ENCODE measurements around the gene FGFR3. TPM values are rescaled to one million over a fixed set of nuclear protein-coding genes. Genes with fewer than 3 reads are reported as not detected.

The FGFR3 gene
- total RNA-seq, 1 donor from 2014 or later: 30.9 TPM

DNA sequence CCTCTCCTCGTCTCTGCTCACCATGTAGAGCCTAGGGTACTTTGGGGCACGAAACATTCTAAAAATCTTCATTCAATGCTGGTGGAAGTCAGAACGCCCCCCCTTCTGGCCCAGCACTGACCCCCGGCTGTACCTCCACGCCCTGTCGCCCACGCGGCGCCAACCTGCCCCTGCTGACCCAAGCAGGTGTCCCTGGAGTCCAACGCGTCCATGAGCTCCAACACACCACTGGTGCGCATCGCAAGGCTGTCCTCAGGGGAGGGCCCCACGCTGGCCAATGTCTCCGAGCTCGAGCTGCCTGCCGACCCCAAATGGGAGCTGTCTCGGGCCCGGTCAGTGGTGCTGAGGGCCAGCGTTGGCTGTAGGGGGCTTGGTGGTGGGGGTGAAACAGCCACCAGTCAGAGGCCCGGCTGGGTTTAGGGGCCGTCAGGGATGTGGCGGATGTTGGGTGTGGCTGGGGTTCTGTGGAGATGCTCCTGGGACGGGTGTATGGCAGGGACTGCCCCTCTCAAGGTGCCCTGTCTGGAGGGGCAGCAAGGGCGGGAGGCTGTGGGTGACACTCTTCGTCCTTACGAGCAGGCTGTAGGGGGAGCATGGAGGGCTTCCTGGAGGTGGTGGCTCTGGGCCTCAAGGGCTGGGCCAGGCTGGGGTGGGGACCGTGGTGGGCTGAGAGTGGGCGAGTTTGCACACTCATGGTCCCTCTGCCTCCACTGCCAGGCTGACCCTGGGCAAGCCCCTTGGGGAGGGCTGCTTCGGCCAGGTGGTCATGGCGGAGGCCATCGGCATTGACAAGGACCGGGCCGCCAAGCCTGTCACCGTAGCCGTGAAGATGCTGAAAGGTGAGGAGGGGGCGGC is 11.8 kb downstream of the FGFR3 start:
- H3K4me1 Mint-ChIP-seq: no peaks in the 10 kb centered on the region
- H3K4me3 Mint-ChIP-seq: no peak overlapping the region

DNA sequence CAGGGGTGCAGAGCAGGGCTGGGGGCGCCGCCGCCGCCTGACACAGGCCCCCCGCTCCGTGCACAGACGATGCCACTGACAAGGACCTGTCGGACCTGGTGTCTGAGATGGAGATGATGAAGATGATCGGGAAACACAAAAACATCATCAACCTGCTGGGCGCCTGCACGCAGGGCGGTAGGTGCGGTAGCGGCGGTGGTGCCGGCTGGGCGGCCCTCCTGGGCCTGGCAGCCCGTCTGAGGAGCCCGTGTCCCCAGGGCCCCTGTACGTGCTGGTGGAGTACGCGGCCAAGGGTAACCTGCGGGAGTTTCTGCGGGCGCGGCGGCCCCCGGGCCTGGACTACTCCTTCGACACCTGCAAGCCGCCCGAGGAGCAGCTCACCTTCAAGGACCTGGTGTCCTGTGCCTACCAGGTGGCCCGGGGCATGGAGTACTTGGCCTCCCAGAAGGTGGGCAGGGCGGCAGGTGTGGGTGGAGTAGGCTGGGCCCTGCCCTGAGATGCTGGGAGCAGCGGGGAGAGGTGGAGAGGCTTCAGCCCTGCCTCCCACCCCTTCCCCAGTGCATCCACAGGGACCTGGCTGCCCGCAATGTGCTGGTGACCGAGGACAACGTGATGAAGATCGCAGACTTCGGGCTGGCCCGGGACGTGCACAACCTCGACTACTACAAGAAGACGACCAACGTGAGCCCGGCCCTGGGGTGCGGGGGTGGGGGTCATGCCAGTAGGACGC is 12.6 kb downstream of the FGFR3 start:
- no peak overlapping the region for H3K27ac Mint-ChIP-seq
- no peak overlapping the region for H3K4me3 Mint-ChIP-seq
- no peaks in the 10 kb centered on the region for H3K36me3 Mint-ChIP-seq
- no peak for DNase-seq (ENCODE audit: low spot score in 2 of 2, unreplicated experiment in 2 of 2)
- no peaks in the 10 kb centered on the region for H3K27me3 Mint-ChIP-seq (ENCODE audit: low read depth)
- TF ChIP-seq, protein P1, sequence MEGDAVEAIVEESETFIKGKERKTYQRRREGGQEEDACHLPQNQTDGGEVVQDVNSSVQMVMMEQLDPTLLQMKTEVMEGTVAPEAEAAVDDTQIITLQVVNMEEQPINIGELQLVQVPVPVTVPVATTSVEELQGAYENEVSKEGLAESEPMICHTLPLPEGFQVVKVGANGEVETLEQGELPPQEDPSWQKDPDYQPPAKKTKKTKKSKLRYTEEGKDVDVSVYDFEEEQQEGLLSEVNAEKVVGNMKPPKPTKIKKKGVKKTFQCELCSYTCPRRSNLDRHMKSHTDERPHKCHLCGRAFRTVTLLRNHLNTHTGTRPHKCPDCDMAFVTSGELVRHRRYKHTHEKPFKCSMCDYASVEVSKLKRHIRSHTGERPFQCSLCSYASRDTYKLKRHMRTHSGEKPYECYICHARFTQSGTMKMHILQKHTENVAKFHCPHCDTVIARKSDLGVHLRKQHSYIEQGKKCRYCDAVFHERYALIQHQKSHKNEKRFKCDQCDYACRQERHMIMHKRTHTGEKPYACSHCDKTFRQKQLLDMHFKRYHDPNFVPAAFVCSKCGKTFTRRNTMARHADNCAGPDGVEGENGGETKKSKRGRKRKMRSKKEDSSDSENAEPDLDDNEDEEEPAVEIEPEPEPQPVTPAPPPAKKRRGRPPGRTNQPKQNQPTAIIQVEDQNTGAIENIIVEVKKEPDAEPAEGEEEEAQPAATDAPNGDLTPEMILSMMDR (IDR thresholded peaks at IDR 0.05; ENCODE audit: unreplicated experiment): no peak
- no peaks in the 10 kb centered on the region for H3K4me1 Mint-ChIP-seq
- H3K9me3 Mint-ChIP-seq: no peaks in the 10 kb centered on the region

More for the DNA sequence above, 11.8 kb downstream of the FGFR3 start:
- Mint-ChIP-seq H3K9me3 (no peaks in the 10 kb centered on the region), H3K36me3 (no peaks in the 10 kb centered on the region), H3K27me3 (ENCODE audit: low read depth) (no peaks in the 10 kb centered on the region), H3K27ac (no peak overlapping the region)
- TF ChIP-seq, protein P1 (IDR thresholded peaks at IDR 0.05; ENCODE audit: unreplicated experiment): no peak
- DNase-seq (ENCODE audit: low spot score in 2 of 2, unreplicated experiment in 2 of 2): no peak

DNA sequence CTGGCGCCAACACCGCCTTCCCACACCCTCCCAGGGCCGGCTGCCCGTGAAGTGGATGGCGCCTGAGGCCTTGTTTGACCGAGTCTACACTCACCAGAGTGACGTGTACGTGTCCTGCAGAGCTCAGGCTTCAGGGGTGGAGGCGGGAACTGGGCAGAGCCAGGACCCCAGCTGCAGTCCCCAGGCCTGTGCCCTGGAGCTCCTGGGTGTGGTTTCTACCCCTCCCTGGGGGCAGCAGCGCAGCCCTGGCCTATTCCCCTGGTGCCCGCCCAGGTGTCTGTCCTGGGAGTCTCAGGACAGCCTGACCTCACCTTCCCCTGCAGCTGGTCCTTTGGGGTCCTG is 13.1 kb downstream of the FGFR3 start:
- Mint-ChIP-seq H3K4me3 (no peak overlapping the region), H3K9me3 (no peaks in the 10 kb centered on the region), H3K4me1 (no peaks in the 10 kb centered on the region), H3K36me3 (no peaks in the 10 kb centered on the region), H3K27ac (no peak overlapping the region), H3K27me3 (ENCODE audit: low read depth) (no peaks in the 10 kb centered on the region)
- no peak for DNase-seq (ENCODE audit: low spot score in 2 of 2, unreplicated experiment in 2 of 2)
- TF ChIP-seq, protein P1 (IDR thresholded peaks at IDR 0.05; ENCODE audit: unreplicated experiment): no peak

DNA sequence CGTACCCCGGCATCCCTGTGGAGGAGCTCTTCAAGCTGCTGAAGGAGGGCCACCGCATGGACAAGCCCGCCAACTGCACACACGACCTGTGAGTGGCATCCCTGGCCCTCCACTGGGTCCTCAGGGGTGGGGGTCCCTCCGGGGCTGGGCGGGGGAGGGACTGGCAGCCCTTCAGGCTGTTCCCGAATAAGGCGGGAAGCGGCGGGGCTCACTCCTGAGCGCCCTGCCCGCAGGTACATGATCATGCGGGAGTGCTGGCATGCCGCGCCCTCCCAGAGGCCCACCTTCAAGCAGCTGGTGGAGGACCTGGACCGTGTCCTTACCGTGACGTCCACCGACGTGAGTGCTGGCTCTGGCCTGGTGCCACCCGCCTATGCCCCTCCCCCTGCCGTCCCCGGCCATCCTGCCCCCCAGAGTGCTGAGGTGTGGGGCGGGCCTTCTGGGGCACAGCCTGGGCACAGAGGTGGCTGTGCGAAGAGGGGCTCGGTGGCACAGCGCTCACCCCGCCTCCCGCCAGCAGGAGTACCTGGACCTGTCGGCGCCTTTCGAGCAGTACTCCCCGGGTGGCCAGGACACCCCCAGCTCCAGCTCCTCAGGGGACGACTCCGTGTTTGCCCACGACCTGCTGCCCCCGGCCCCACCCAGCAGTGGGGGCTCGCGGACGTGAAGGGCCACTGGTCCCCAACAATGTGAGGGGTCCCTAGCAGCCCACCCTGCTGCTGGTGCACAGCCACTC is 13.7 kb downstream of the FGFR3 start:
- H3K9me3 Mint-ChIP-seq: no peaks in the 10 kb centered on the region
- TF ChIP-seq, protein P1 (IDR thresholded peaks at IDR 0.05; ENCODE audit: unreplicated experiment): no peak
- no peaks in the 10 kb centered on the region for H3K36me3 Mint-ChIP-seq
- H3K27ac Mint-ChIP-seq: no peak overlapping the region
- no peaks in the 10 kb centered on the region for H3K4me1 Mint-ChIP-seq
- H3K27me3 Mint-ChIP-seq (ENCODE audit: low read depth): no peaks in the 10 kb centered on the region
- DNase-seq (ENCODE audit: low spot score in 2 of 2, unreplicated experiment in 2 of 2): no peak
- no peak overlapping the region for H3K4me3 Mint-ChIP-seq

DNA sequence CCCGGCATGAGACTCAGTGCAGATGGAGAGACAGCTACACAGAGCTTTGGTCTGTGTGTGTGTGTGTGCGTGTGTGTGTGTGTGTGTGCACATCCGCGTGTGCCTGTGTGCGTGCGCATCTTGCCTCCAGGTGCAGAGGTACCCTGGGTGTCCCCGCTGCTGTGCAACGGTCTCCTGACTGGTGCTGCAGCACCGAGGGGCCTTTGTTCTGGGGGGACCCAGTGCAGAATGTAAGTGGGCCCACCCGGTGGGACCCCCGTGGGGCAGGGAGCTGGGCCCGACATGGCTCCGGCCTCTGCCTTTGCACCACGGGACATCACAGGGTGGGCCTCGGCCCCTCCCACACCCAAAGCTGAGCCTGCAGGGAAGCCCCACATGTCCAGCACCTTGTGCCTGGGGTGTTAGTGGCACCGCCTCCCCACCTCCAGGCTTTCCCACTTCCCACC is 14.3 kb downstream of the FGFR3 start:
- no peaks in the 10 kb centered on the region for H3K4me1 Mint-ChIP-seq
- H3K27me3 Mint-ChIP-seq (ENCODE audit: low read depth): no peaks in the 10 kb centered on the region
- no peak overlapping the region for H3K27ac Mint-ChIP-seq
- no peaks in the 10 kb centered on the region for H3K9me3 Mint-ChIP-seq
- TF ChIP-seq, protein P1 (IDR thresholded peaks at IDR 0.05; ENCODE audit: unreplicated experiment): no peak
- no peak for DNase-seq (ENCODE audit: low spot score in 2 of 2, unreplicated experiment in 2 of 2)
- peaks cover under 1% of the 10 kb centered on the region for H3K36me3 Mint-ChIP-seq
- H3K4me3 Mint-ChIP-seq: no peak overlapping the region
